DOHH2 (cell line): ENCODE results near the gene PRCD.

ENCODE experiments used
- H3F3A ChIP-seq: fragments of 200-600 bp; sonication (generic), shearing (Covaris generic); 2 replicates; pipeline ENCODE4 v1.6.0; 2016; ENCODE audit warnings: antibody characterized with exemption, mild to moderate bottlenecking; ENCODE audit not compliant: control insufficient read depth, insufficient read depth
- H3K27ac ChIP-seq: fragments of 200-600 bp; sonication (generic); 2 replicates; pipeline ENCODE4 v1.5.1; 2014; ENCODE audit warnings: low read depth, mild to moderate bottlenecking, low read length, moderate library complexity
- H3K27me3 ChIP-seq: fragments of 200-600 bp; sonication (generic); 2 replicates; pipeline ENCODE4 v1.6.1; 2014; ENCODE audit warnings: mild to moderate bottlenecking, low read length, mixed read lengths; ENCODE audit not compliant: control insufficient read depth
- H3K36me3 ChIP-seq: fragments of 200-600 bp; sonication (generic); 2 replicates; pipeline ENCODE4 v1.6.1; 2014; ENCODE audit warnings: mild to moderate bottlenecking, low read length, moderate library complexity, mixed read lengths; ENCODE audit not compliant: control insufficient read depth
- H3K4me1 ChIP-seq: fragments of 200-600 bp; sonication (generic); 2 replicates; pipeline ENCODE4 v1.6.1; 2014; ENCODE audit warnings: mild to moderate bottlenecking, low read length, mixed read lengths; ENCODE audit not compliant: control insufficient read depth
- H3K4me2 ChIP-seq: fragments of 200-600 bp; sonication (generic); 2 replicates; pipeline ENCODE4 v1.6.0; 2014; ENCODE audit warnings: mild to moderate bottlenecking, low read length, moderate library complexity
- H3K4me3 ChIP-seq: fragments of 200-600 bp; sonication (generic); 2 replicates; pipeline ENCODE4 v1.5.1; 2014; ENCODE audit warnings: mild to moderate bottlenecking, low read length, mixed read lengths
- H3K79me2 ChIP-seq: fragments of 200-600 bp; sonication (generic); 2 replicates; pipeline ENCODE4 v1.6.1; 2014; ENCODE audit warnings: mild to moderate bottlenecking, low read length, mixed read lengths; ENCODE audit not compliant: control insufficient read depth
- H3K9me2 ChIP-seq: fragments of 200-600 bp; sonication (generic); replicated peaks from 2 replicates; pipeline ENCODE4 v1.6.1; 2014; ENCODE audit warnings: mild to moderate bottlenecking, low read length, mixed read lengths; ENCODE audit not compliant: control insufficient read depth
- H3K9me3 ChIP-seq: fragments of 200-600 bp; sonication (generic); 2 replicates; pipeline ENCODE4 v1.6.1; 2014; ENCODE audit warnings: antibody characterized with exemption, low read length, mixed read lengths; ENCODE audit not compliant: control insufficient read depth, insufficient read depth
- H4K20me1 ChIP-seq: fragments of 200-600 bp; sonication (generic); 2 replicates; pipeline ENCODE4 v1.6.0; 2014; ENCODE audit warnings: low read depth, mild to moderate bottlenecking, antibody characterized with exemption, low read length, moderate library complexity; ENCODE audit not compliant: control insufficient read depth, insufficient read depth
- CTCF ChIP-seq: fragments of 200-600 bp; sonication (generic); IDR thresholded peaks from one replicate; pipeline ENCODE4 v1.5.1; 2014; ENCODE audit warnings: antibody characterized with exemption, mild to moderate bottlenecking, low read depth, low read length; ENCODE audit not compliant: poor library complexity, severe bottlenecking
- EZH2phosphoT487 ChIP-seq: fragments of 200-600 bp; sonication (generic); IDR thresholded peaks from 2 replicates; pipeline ENCODE4 v1.6.1; 2017; ENCODE audit warnings: borderline replicate concordance, mild to moderate bottlenecking, antibody characterized with exemption, low read length, moderate library complexity, mixed read lengths

The PRCD gene

GRCh38 chr17:76515274-76515949 lies 24.4 kb upstream of the PRCD start:
- H3K4me3 ChIP-seq = peak overlapping the region; percentile 24
- H3K9me3 ChIP-seq = no peaks in the 10 kb centered on the region
- H3F3A ChIP-seq = no peaks in the 10 kb centered on the region
- H3K36me3 ChIP-seq = no peaks in the 10 kb centered on the region
- no peaks in the 10 kb centered on the region for H3K9me2 ChIP-seq
- no peak overlapping the region for H3K27ac ChIP-seq
- TF ChIP-seq CTCF = no peak
- TF ChIP-seq EZH2phosphoT487 = no peak
- no peaks in the 10 kb centered on the region for H3K79me2 ChIP-seq
- no peaks in the 10 kb centered on the region for H4K20me1 ChIP-seq
- peaks cover 18% of the 10 kb centered on the region; the same call in 1 of the 2 replicates for H3K27me3 ChIP-seq
- H3K4me1 ChIP-seq = peaks cover 12% of the 10 kb centered on the region
- H3K4me2 ChIP-seq = peak overlapping the region; percentile 59

GRCh38 chr17:76517638-76518038 lies 22.2 kb upstream of the PRCD start:
- Histone ChIP-seq H3K36me3 (no peaks in the 10 kb centered on the region), H3F3A (no peaks in the 10 kb centered on the region), H3K79me2 (no peaks in the 10 kb centered on the region), H3K4me3 (no peak overlapping the region), H3K9me3 (no peaks in the 10 kb centered on the region), H3K4me1 (peaks cover 12% of the 10 kb centered on the region), H3K9me2 (no peaks in the 10 kb centered on the region), H3K27me3 (peaks cover 17% of the 10 kb centered on the region; the same call in 1 of the 2 replicates), H3K4me2 (no peak overlapping the region), H4K20me1 (no peaks in the 10 kb centered on the region), H3K27ac (no peak overlapping the region)
- no peak for TF ChIP-seq CTCF
- TF ChIP-seq EZH2phosphoT487 = no peak

- Histone ChIP-seq H3K4me3 (no peak overlapping the region), H3K79me2 (no peaks in the 10 kb centered on the region), H3K36me3 (no peaks in the 10 kb centered on the region), H3K4me1 (peaks cover 16% of the 10 kb centered on the region), H3K27ac (no peak overlapping the region), H3F3A (no peaks in the 10 kb centered on the region), H3K9me2 (no peaks in the 10 kb centered on the region), H3K9me3 (no peaks in the 10 kb centered on the region), H3K27me3 (peaks cover 20% of the 10 kb centered on the region; the same call in 1 of the 2 replicates), H4K20me1 (no peaks in the 10 kb centered on the region), H3K4me2 (no peak overlapping the region)
- TF ChIP-seq CTCF (no peak), EZH2phosphoT487 (no peak)
These were observed 20.5 kb upstream of the PRCD start for GRCh38 chr17:76519048-76519966.
